Progenitor cell of endocrine pancreas (in vitro differentiated cells): ENCODE measurements around the gene NTN1. TPM values are rescaled to one million over a fixed set of nuclear protein-coding genes. Genes with fewer than 3 reads are reported as not detected.

Experiments
- DNase-seq: peaks from one replicate; pipeline ENCODE4 v3.0.0; 2021; ENCODE audit warnings: low spot score; ENCODE audit not compliant: unreplicated experiment
- H3K27ac Mint-ChIP-seq: 2 replicates; pipeline ENCODE4 v1.8.0; 2021; ENCODE audit warnings: mild to moderate bottlenecking, moderate library complexity, mixed read lengths
- H3K27me3 Mint-ChIP-seq: 2 replicates; pipeline ENCODE4 v1.8.0; 2021; ENCODE audit warnings: mixed read lengths
- H3K36me3 Mint-ChIP-seq: 2 replicates; pipeline ENCODE4 v1.8.0; 2022; ENCODE audit warnings: mixed read lengths; ENCODE audit not compliant: insufficient read depth
- H3K4me1 Mint-ChIP-seq: 2 replicates; pipeline ENCODE4 v1.8.0; 2021; ENCODE audit warnings: low read depth, mixed read lengths
- H3K4me3 Mint-ChIP-seq: 2 replicates; pipeline ENCODE4 v1.8.0; 2021; ENCODE audit warnings: low read depth, mild to moderate bottlenecking, moderate library complexity, mixed read lengths
- H3K9me3 Mint-ChIP-seq: 2 replicates; pipeline ENCODE4 v1.8.0; 2021; ENCODE audit warnings: low read depth, mixed read lengths
- total RNA-seq: library from RNA; stranded (reverse); gene quantifications from 2 replicates; pipeline ENCODE4 v1.2.1, GENCODE V29; 2021
- TF ChIP-seq, protein P1 (sequence below): fragments of 200-600 bp; sonication (generic); IDR thresholded peaks from one replicate; pipeline ENCODE4 v1.5.0; 2021; ENCODE audit warnings: antibody characterized with exemption, mild to moderate bottlenecking; ENCODE audit not compliant: unreplicated experiment

The NTN1 gene
- total RNA-seq, 1 donor from 2014 or later: 4.4 TPM

DNA sequence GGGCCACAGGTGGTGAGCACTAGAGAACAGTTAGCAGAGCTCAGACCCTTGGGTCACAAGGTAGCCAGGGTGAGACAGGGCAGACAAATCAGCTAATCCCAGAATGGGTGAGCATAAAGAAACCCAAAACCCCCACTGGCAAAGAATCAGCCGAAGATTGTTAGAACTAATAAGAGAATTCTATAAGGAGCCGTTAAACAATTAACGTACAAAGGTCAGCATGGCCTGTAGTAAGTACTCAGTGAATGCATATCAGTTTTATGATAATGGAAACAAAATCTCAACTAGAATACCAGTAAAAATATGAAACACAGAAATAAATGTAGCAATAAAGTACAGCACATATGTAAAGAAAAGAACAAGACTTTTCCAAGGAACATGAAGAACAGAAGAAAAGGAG lies 168.6 kb downstream of the NTN1 start:
- DNase-seq: no peak
- Mint-ChIP-seq H3K27ac (no peak overlapping the region), H3K9me3 (no peaks in the 10 kb centered on the region), H3K4me1 (peaks cover 7% of the 10 kb centered on the region), H3K36me3 (no peaks in the 10 kb centered on the region), H3K27me3 (peaks cover 30% of the 10 kb centered on the region), H3K4me3 (no peak overlapping the region)
- TF ChIP-seq, protein P1, sequence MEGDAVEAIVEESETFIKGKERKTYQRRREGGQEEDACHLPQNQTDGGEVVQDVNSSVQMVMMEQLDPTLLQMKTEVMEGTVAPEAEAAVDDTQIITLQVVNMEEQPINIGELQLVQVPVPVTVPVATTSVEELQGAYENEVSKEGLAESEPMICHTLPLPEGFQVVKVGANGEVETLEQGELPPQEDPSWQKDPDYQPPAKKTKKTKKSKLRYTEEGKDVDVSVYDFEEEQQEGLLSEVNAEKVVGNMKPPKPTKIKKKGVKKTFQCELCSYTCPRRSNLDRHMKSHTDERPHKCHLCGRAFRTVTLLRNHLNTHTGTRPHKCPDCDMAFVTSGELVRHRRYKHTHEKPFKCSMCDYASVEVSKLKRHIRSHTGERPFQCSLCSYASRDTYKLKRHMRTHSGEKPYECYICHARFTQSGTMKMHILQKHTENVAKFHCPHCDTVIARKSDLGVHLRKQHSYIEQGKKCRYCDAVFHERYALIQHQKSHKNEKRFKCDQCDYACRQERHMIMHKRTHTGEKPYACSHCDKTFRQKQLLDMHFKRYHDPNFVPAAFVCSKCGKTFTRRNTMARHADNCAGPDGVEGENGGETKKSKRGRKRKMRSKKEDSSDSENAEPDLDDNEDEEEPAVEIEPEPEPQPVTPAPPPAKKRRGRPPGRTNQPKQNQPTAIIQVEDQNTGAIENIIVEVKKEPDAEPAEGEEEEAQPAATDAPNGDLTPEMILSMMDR: no peak

DNA sequence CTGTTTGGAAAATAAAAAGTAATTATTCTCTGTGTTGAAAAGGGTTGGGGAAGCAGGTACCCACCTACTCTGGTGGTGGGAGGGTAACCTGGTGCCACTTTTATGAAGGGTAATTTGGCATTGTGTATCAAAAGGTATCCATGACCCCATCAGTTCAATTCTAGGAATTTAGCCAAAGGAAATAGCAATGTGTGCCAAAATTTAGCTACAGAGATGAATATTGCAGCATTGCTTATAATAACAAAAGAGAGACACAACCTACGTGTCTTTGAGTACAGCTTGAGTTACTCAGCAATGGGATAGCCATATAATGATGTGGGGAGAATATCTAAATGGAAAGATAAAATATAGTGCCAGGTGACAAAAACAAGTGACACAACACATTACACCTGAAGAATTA lies 170.7 kb downstream of the NTN1 start:
- TF ChIP-seq, protein P1: no peak
- no peak overlapping the region for H3K27ac Mint-ChIP-seq
- H3K4me1 Mint-ChIP-seq: peaks cover 13% of the 10 kb centered on the region
- DNase-seq: no peak
- H3K27me3 Mint-ChIP-seq: peaks cover 35% of the 10 kb centered on the region
- no peaks in the 10 kb centered on the region for H3K9me3 Mint-ChIP-seq
- H3K36me3 Mint-ChIP-seq: no peaks in the 10 kb centered on the region
- H3K4me3 Mint-ChIP-seq: no peak overlapping the region

DNA sequence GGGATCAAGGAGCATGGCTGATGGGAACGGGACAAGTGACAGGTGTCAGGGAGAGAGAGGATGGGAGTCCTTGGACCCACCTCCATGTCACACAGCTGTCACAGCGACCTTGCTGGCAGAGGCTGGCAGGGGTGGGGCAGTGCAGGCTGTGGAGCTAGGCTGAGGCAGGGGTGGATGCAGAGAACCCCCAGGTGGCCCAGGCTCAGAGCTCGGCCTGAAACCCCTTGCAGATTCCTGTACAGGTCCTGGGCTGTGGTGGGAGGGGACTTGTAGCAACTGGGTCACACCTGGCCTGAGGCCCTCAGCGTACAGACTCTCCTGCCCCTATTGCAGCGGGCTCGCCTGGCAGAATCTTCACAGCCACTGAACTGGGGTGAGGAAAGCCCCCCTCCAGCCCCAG lies 174.1 kb downstream of the NTN1 start:
- no peaks in the 10 kb centered on the region for H3K9me3 Mint-ChIP-seq
- no peak for DNase-seq
- H3K4me1 Mint-ChIP-seq: peaks cover 13% of the 10 kb centered on the region
- no peaks in the 10 kb centered on the region for H3K36me3 Mint-ChIP-seq
- TF ChIP-seq, protein P1: no peak
- H3K27ac Mint-ChIP-seq: peak overlapping the region; percentile 67
- H3K4me3 Mint-ChIP-seq: no peak overlapping the region
- peaks cover 45% of the 10 kb centered on the region for H3K27me3 Mint-ChIP-seq

DNA sequence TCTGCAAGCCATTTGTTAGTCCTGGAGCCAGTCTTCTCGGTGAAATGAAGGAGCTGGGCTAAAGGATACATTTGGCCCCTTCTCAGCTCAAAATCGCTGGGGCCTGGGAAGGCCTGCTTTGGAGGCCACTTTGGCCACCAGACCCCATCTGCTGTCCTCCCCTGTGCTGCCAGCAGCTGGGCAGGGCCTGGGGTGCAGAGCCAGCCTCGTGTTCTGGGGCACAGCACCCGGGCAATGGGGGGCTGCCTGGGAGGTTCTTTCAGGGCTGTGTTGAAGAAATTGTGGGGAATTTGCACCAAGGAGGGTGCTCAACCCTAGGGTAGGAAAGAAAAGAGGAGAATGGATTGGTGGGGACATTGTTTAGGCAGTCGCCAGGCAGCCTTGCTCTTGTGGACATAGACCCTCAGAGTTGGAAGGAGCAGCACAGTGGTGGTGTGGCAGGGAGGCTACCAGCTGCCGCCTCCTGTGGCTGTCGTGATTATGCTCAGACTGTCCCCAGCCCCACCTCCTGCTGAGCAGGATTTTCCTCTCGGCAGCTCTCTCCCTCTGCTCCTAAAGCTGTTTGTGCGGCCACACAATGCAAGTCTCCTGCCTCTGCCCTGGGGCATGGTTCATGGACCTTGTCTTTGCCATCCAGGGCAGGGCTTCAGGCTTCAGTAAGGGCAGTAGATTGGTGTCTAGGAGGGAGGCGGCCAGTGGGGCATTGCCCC lies 174.8 kb downstream of the NTN1 start:
- Mint-ChIP-seq H3K27ac (peak overlapping the region; percentile 22), H3K27me3 (peaks cover 52% of the 10 kb centered on the region), H3K4me3 (no peak overlapping the region), H3K36me3 (no peaks in the 10 kb centered on the region), H3K9me3 (no peaks in the 10 kb centered on the region), H3K4me1 (peaks cover 16% of the 10 kb centered on the region)
- no peak for DNase-seq
- TF ChIP-seq, protein P1: no peak

DNA sequence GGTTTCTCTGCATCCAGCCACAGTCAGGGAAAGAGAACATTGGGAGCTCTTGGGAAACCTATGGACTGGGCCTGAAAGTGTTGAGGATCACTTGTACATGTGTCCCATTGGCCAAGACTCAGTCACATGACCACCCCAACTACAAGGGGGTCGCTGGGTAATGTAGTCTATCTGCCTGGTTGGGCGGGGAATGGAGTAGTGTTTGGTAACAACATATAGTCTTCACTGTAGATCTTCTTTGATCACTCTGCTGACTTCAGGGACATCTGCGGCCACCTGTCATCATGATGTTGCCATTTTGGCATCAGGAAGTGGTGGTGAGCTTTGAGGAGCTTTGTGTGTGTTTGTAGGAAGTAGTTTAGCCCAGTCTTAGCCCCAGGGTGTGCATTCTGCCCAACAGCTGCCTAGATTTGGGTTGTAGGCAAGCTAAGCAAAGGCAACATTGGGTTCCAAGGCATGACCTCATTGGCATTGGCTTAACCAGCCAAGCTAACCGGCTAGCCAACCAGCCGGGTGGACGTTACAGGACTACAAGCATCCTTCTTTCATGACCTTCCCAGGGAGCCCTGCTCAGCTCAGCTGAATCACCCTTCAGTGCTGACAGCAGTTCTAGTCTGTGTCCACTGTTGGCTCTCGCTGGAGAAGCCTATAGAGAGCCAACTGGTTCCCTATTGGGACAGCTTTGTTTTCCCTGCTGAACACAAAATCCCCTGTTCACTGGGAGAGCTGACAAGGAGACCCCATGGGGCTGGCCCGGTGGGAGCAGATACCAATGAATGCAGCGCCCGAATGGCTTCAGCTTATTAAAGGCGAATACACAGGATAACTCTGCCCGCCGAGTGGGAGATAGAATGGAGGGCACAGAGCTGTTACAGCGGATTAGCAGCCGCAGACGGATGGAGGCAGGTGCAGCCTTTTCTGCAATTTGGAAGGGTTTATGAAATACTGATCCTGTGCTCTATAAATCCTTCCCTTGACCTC lies 178.6 kb downstream of the NTN1 start:
- H3K4me3 Mint-ChIP-seq: no peak overlapping the region
- TF ChIP-seq, protein P1: no peak
- no peaks in the 10 kb centered on the region for H3K36me3 Mint-ChIP-seq
- no peak overlapping the region for H3K27ac Mint-ChIP-seq
- H3K9me3 Mint-ChIP-seq: no peaks in the 10 kb centered on the region
- DNase-seq: no peak
- peaks cover 16% of the 10 kb centered on the region for H3K4me1 Mint-ChIP-seq
- H3K27me3 Mint-ChIP-seq: peaks cover 59% of the 10 kb centered on the region
